Breast epithelium (tissue), 4 donors: ENCODE results near the gene TTC28. TPM values are rescaled to one million over a fixed set of nuclear protein-coding genes. Genes with fewer than 3 reads are reported as not detected.

Experiments used
- DNase-seq, 2 donors: peaks; one replicate each; pipeline ENCODE4 v3.0.0-alpha.2; 2019; ENCODE audit warnings: low spot score in 2 of 2
- H3K27ac ChIP-seq, 2 donors: fragments of 200-600 bp; sonication (generic) in 1 of 2; one replicate each; pipeline ENCODE4 v1.5.1; 2016 to 2019; ENCODE audit warnings: mild to moderate bottlenecking in 1 of 2
- H3K27me3 ChIP-seq, 2 donors: fragments of 200-600 bp; sonication (generic) in 1 of 2; one replicate each; pipeline versions ENCODE4 v1.5.1 to v1.6.0; 2017 to 2019; ENCODE audit warnings: control low read depth in 1 of 2, mild to moderate bottlenecking in 1 of 2
- H3K36me3 ChIP-seq: fragments of 200-600 bp; one replicate; pipeline ENCODE4 v1.5.1; 2019
- H3K4me1 ChIP-seq, 2 donors: fragments of 200-600 bp; sonication (generic); one replicate each; pipeline ENCODE4 v1.5.1; 2016 to 2019; ENCODE audit warnings: control low read depth in 1 of 2
- H3K4me3 ChIP-seq, 3 donors: fragments of 200-600 bp; sonication (generic); 1 replicate in 2 of 3; 2 replicates in 1 of 3; pipeline ENCODE4 v1.5.1; 2016 to 2019; ENCODE audit warnings: mild to moderate bottlenecking in 3 of 3, moderate library complexity in 2 of 3
- H3K9me3 ChIP-seq, 2 donors: fragments of 200-600 bp; sonication (generic) in 1 of 2; one replicate each; pipeline ENCODE4 v1.5.1; 2016 to 2019; ENCODE audit warnings: control low read depth in 1 of 2
- CTCF ChIP-seq, 3 donors: fragments of 450-650 bp; IDR thresholded peaks; one replicate each; pipeline ENCODE4 v1.5.1; 2016 to 2017; ENCODE audit warnings: antibody characterized with exemption in 3 of 3, mild to moderate bottlenecking in 3 of 3, moderate library complexity in 3 of 3
- POLR2A ChIP-seq: fragments of 450-650 bp; IDR thresholded peaks from one replicate; pipeline ENCODE4 v1.6.1; 2016; ENCODE audit warnings: antibody characterized with exemption, mild to moderate bottlenecking, moderate library complexity
- POLR2AphosphoS5 ChIP-seq, 3 donors: sonication (generic); formaldehyde crosslinking; IDR thresholded peaks; one replicate each; pipeline ENCODE4 v1.6.1; 2017; ENCODE audit warnings: antibody characterized with exemption in 3 of 3
- intact Hi-C: fragments of 100-400 bp; cut with DNase I; formaldehyde crosslinking; loops from one replicate; pipeline ENCODE4 v1.15.1; 2023; ENCODE audit warnings: low total_unique reads
- total RNA-seq, 3 donors: library from RNA; depleted of rRNA; stranded (reverse); fragments of >200 nt; gene quantifications; one replicate each; pipeline ENCODE4 v1.1.0, GENCODE V29; 2016

TTC28 gene
- total RNA-seq, 3 donors from 2014 or later: 33.5 to 43.3 (median 40.2) TPM

- peak in 1 of 2 donors; percentile 15 for DNase-seq
- H3K9me3 ChIP-seq: no peaks in the 10 kb centered on the region
- H3K27ac ChIP-seq: peak overlapping the region in 1 of 2 donors; percentile 64
- TF ChIP-seq POLR2AphosphoS5 (IDR thresholded peaks at IDR 0.05) (no peak), POLR2A (no peak), CTCF (IDR thresholded peaks at IDR 0.05) (no peak)
- H3K4me1 ChIP-seq: no peaks in the 10 kb centered on the region
- H3K36me3 ChIP-seq: peaks cover 5% of the 10 kb centered on the region
- no peaks in the 10 kb centered on the region for H3K27me3 ChIP-seq
- intact Hi-C loops: no loop called here
- H3K4me3 ChIP-seq: no peak overlapping the region
Measured at GRCh38 chr22:27991586-27992293, 687.9 kb downstream of the TTC28 start.

- H3K36me3 ChIP-seq: peaks cover 5% of the 10 kb centered on the region
- H3K27ac ChIP-seq: peak overlapping the region in 1 of 2 donors; percentile 64
- H3K9me3 ChIP-seq: no peaks in the 10 kb centered on the region
- H3K4me3 ChIP-seq: no peak overlapping the region
- H3K27me3 ChIP-seq: no peaks in the 10 kb centered on the region
- no peaks in the 10 kb centered on the region for H3K4me1 ChIP-seq
- no peak for DNase-seq
- intact Hi-C loops: no loop called here
- TF ChIP-seq CTCF (IDR thresholded peaks at IDR 0.05) (peak in 1 of 3 donors; percentile 41), POLR2A (no peak), POLR2AphosphoS5 (IDR thresholded peaks at IDR 0.05) (peak in 2 of 3 donors; percentile 20 to 21)
Measured at GRCh38 chr22:27990879-27991278, 688.8 kb downstream of the TTC28 start.

- Histone ChIP-seq H3K36me3 (peaks cover 5% of the 10 kb centered on the region), H3K27me3 (no peaks in the 10 kb centered on the region), H3K9me3 (no peaks in the 10 kb centered on the region), H3K4me3 (no peak overlapping the region), H3K27ac (peak overlapping the region in 1 of 2 donors; percentile 64), H3K4me1 (no peaks in the 10 kb centered on the region)
- TF ChIP-seq CTCF (IDR thresholded peaks at IDR 0.05) (no peak), POLR2AphosphoS5 (IDR thresholded peaks at IDR 0.05) (no peak), POLR2A (no peak)
- intact Hi-C loops: no loop called here
- no peak for DNase-seq
Measured at GRCh38 chr22:27990451-27990840, 689.2 kb downstream of the TTC28 start.

GRCh38 chr22:27989758-27990450 lies 689.7 kb downstream of the TTC28 start:
- H3K4me1 ChIP-seq: no peaks in the 10 kb centered on the region
- intact Hi-C loops: no loop called here
- H3K36me3 ChIP-seq: peaks cover 5% of the 10 kb centered on the region
- DNase-seq: no peak
- peak overlapping the region in 1 of 2 donors; percentile 64 for H3K27ac ChIP-seq
- no peaks in the 10 kb centered on the region for H3K9me3 ChIP-seq
- H3K4me3 ChIP-seq: no peak overlapping the region
- H3K27me3 ChIP-seq: no peaks in the 10 kb centered on the region
- no peak for TF ChIP-seq POLR2AphosphoS5 (IDR thresholded peaks at IDR 0.05)
- TF ChIP-seq CTCF (IDR thresholded peaks at IDR 0.05): no peak
- TF ChIP-seq POLR2A: no peak

DNA sequence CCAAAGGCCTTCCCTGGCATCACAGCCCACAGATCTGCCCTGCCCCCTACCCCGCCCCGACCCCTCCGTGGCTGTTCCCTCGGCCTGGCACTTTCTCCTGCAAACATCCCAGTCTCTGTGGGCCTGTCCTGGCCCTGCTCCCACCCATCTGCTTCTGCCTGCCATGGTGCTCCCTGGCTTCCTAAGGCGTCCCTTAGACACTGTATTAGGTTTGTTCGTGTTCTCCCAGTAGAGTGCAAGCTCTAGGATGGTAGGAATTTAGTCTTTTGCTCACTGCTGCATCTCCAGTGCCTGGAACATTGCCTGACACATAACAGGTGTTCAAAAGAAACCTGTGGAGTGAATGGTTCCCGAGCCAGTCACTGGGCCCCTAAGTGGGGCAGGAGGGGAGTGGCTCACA lies 690.9 kb downstream of the TTC28 start:
- Histone ChIP-seq H3K4me3 (no peak overlapping the region), H3K9me3 (no peaks in the 10 kb centered on the region), H3K4me1 (no peaks in the 10 kb centered on the region), H3K27ac (no peak overlapping the region), H3K36me3 (peaks cover 5% of the 10 kb centered on the region), H3K27me3 (no peaks in the 10 kb centered on the region)
- no peak for DNase-seq
- TF ChIP-seq POLR2AphosphoS5 (IDR thresholded peaks at IDR 0.05) (no peak), POLR2A (no peak), CTCF (IDR thresholded peaks at IDR 0.05) (no peak)
- intact Hi-C loops: no loop called here
